Right lobe of liver (tissue), 6 donors: Measurements from ENCODE around the gene ARID4B. TPM values are rescaled to one million over a fixed set of nuclear protein-coding genes. Genes with fewer than 3 reads are reported as not detected.

ENCODE experiments used
- ATAC-seq, 4 donors: fragments of 200-7000 bp; cut with Tn5 transposase; one replicate each; pipeline ENCODE4 v1.9.1; 2020; ENCODE audit warnings: mild to moderate bottlenecking in 4 of 4, moderate library complexity in 4 of 4
- DNase-seq, 3 donors: peaks; one replicate each; pipeline ENCODE4 v3.0.0-alpha.2; 2020
- H3K27ac ChIP-seq, 3 donors: fragments of 200-600 bp; one replicate each; pipeline ENCODE4 v1.8.0; 2022
- H3K27me3 ChIP-seq, 2 donors: fragments of 200-600 bp; one replicate each; pipeline ENCODE4 v1.8.0; 2022
- H3K36me3 ChIP-seq, 4 donors: fragments of 200-600 bp; sonication (generic) in 1 of 4; one replicate each; pipeline versions ENCODE4 v1.5.1 to v1.8.0; 2017 to 2022; ENCODE audit warnings: control low read depth in 1 of 4
- H3K4me1 ChIP-seq, 4 donors: fragments of 200-600 bp; sonication (generic) in 1 of 4; one replicate each; pipeline versions ENCODE4 v1.5.1 to v1.8.0; 2017 to 2022; ENCODE audit warnings: control low read depth in 1 of 4
- H3K4me3 ChIP-seq, 3 donors: fragments of 200-600 bp; one replicate each; pipeline ENCODE4 v1.8.0; 2022
- H3K9me3 ChIP-seq, 4 donors: fragments of 200-600 bp; sonication (generic) in 1 of 4; one replicate each; pipeline versions ENCODE4 v1.5.1 to v1.8.0; 2017 to 2022; ENCODE audit warnings: control low read depth in 1 of 4
- POLR2A ChIP-seq: fragments of 450-650 bp; IDR thresholded peaks from one replicate; pipeline ENCODE4 v1.6.1; 2017; ENCODE audit warnings: antibody characterized with exemption, mild to moderate bottlenecking
- WGBS: methylation state at CpG from one replicate; pipeline ENCODE4 v1.1.6; 2018; ENCODE audit warnings: low coverage, low lambda C conversion rate; ENCODE audit not compliant: insufficient coverage; ENCODE audit errors: missing lambda C conversion rate; 5-methylcytosine and 5-hydroxymethylcytosine counted together
- intact Hi-C, 2 donors: fragments of 100-400 bp; cut with DNase I; formaldehyde crosslinking; loops; one replicate each; pipeline versions ENCODE4 v1.11.2 to v1.14.1; 2022
- total RNA-seq, 6 experiments: library from RNA; depleted of rRNA in 2 of 6; stranded (reverse); fragments of >200 nt in 2 of 6; fragmentation: NEBNext Ultra II Directional in 3 of 6; extraction: Animal tissue kit (Norgen Biotek cat#: 25700) in 3 of 6; gene quantifications; one replicate each; pipeline versions ENCODE4 v1.1.0 to v1.2.4, GENCODE V29; 2016 to 2023
- TF ChIP-seq, protein P1 (sequence below), 4 donors: fragments of 200-600 bp in 3 of 4; fragments of 450-650 bp in 1 of 4; IDR thresholded peaks; one replicate each; pipeline versions ENCODE4 v1.5.1 to v1.8.0; 2016 to 2022; ENCODE audit warnings: antibody characterized with exemption in 4 of 4, mild to moderate bottlenecking in 2 of 4
- donor health status: DM: no; HTN: yes; CAD: no.
- donor health status: DM: no; HTN: no; CAD: no.
- donor health status: DM: no; HTN: no; CAD: no.
- donor health status: DM: no; HTN: yes; CAD: no.
- donor health status: DM: no; HTN: yes; CAD: no.

ARID4B gene
- total RNA-seq, 6 experiments from 2014 or later = 8.0 to 16.2 (median 11.4) TPM

DNA sequence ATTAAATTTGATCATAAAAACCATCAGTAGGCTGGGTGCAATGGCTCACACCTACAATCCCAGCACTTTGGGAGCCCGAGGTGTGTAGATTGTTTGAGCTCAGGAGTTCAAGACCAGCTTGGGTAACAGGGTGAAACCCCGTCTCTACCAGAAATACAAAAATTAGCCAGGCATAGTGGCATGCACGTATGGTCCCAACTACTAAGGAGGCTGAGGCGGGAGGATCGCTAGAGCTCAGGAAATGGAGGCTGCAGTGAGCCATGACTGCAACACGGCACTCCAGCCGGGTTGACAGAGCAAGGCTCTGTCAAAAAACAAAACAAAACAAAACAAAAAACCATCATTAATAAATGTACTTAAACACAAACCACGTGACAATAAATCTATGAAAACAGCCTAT is 61.0 kb downstream of the ARID4B start:
- intact Hi-C loops = no loop called here
- Histone ChIP-seq H3K27me3 (no peaks in the 10 kb centered on the region), H3K9me3 (no peaks in the 10 kb centered on the region), H3K4me3 (no peak overlapping the region), H3K36me3 (no peaks in the 10 kb centered on the region), H3K4me1 (peaks cover 0 to 20% (median 0%) of the 10 kb centered on the region in 4 donors), H3K27ac (no peak overlapping the region)
- WGBS = 93% methylated on average over 8 of the region's 8 CpGs
- no peak for TF ChIP-seq POLR2A
- TF ChIP-seq, protein P1, sequence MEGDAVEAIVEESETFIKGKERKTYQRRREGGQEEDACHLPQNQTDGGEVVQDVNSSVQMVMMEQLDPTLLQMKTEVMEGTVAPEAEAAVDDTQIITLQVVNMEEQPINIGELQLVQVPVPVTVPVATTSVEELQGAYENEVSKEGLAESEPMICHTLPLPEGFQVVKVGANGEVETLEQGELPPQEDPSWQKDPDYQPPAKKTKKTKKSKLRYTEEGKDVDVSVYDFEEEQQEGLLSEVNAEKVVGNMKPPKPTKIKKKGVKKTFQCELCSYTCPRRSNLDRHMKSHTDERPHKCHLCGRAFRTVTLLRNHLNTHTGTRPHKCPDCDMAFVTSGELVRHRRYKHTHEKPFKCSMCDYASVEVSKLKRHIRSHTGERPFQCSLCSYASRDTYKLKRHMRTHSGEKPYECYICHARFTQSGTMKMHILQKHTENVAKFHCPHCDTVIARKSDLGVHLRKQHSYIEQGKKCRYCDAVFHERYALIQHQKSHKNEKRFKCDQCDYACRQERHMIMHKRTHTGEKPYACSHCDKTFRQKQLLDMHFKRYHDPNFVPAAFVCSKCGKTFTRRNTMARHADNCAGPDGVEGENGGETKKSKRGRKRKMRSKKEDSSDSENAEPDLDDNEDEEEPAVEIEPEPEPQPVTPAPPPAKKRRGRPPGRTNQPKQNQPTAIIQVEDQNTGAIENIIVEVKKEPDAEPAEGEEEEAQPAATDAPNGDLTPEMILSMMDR (IDR thresholded peaks at IDR 0.05) = no peak
- DNase-seq = no peak
- ATAC-seq = no peak

DNA sequence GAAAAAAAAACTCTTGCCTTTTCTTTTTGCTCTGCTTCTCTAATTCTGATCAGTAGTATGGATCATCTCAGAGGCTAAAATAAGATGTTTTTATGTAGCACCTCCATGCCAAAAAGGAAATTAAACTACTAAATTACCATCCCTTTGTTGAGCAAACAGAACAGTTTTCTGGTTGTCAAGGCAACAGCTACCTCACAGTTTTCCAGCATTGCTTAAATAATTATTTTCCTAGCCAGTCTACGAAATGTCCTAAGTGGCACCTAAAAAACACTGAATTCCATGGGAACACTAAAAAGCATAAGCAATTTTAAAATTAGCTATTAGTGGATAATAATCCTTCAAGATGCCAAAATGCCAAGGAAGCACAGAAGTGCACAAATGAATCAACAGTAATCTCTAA is 61.7 kb downstream of the ARID4B start:
- no peaks in the 10 kb centered on the region for H3K9me3 ChIP-seq
- H3K27ac ChIP-seq = no peak overlapping the region
- no peak overlapping the region for H3K4me3 ChIP-seq
- no peaks in the 10 kb centered on the region for H3K36me3 ChIP-seq
- DNase-seq (no peak), ATAC-seq (peak in 2 of 4 donors; percentile 30 to 39)
- no peak for TF ChIP-seq POLR2A
- TF ChIP-seq, protein P1 (IDR thresholded peaks at IDR 0.05) = no peak
- intact Hi-C loops = no loop called here
- peaks cover 0 to 23% (median 0%) of the 10 kb centered on the region in 4 donors for H3K4me1 ChIP-seq
- WGBS = 32% methylated on average over 1 of the region's 1 CpG
- no peaks in the 10 kb centered on the region for H3K27me3 ChIP-seq

DNA sequence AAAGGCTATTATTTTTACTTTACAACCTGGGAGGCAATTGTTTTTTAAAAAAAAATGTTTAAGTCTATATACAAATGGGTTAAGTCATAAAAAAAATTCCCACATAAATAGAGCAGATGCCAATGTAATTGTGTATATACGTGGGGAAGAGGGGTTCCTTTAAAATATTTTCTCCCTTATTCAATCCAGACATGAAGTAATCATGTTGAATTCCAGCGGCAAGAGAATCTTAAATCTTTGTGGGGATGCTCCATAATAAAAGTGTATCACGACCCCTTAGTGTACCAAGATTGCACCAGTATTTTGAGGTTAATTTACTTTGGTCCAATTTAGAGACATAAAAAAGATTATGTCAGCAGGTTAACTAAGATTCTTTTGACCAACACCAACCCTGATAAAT is 62.1 kb downstream of the ARID4B start:
- 56% methylated on average over 3 of the region's 3 CpGs for WGBS
- intact Hi-C loops = no loop called here

DNA sequence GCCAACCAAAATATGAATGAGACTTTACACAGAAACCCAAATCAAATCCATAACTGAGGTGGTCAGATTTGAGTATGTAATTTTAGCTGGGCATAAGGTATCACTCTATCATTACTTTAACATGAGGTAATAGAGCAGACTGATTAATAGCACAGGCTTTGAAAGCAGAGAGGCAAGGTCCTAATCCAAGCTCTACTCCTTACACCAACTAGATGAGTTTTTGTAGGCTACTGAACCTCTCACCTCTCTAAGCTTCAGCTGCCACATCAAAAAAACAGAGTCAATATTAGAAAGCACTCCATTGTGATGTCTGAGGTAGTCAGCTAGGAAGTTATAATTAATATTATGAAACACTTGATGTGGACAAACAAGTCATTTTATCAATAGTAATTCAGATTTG is 63.7 kb downstream of the ARID4B start:
- Histone ChIP-seq H3K27me3 (no peaks in the 10 kb centered on the region), H3K4me3 (no peak overlapping the region), H3K36me3 (no peaks in the 10 kb centered on the region), H3K27ac (no peak overlapping the region), H3K4me1 (peaks cover 0 to 14% (median 0%) of the 10 kb centered on the region in 4 donors), H3K9me3 (no peaks in the 10 kb centered on the region)
- ATAC-seq = no peak
- TF ChIP-seq, protein P1 (IDR thresholded peaks at IDR 0.05) = no peak
- no peak for TF ChIP-seq POLR2A
- DNase-seq = no peak
- intact Hi-C loops = no loop called here

More for the DNA sequence above, 62.1 kb downstream of the ARID4B start:
- no peak for ATAC-seq
- Histone ChIP-seq H3K27me3 (no peaks in the 10 kb centered on the region), H3K27ac (no peak overlapping the region), H3K4me3 (no peak overlapping the region), H3K9me3 (no peaks in the 10 kb centered on the region), H3K4me1 (peaks cover 0 to 22% (median 0%) of the 10 kb centered on the region in 4 donors), H3K36me3 (no peaks in the 10 kb centered on the region)
- DNase-seq = no peak
- TF ChIP-seq, protein P1 (IDR thresholded peaks at IDR 0.05) = no peak
- TF ChIP-seq POLR2A = no peak

DNA sequence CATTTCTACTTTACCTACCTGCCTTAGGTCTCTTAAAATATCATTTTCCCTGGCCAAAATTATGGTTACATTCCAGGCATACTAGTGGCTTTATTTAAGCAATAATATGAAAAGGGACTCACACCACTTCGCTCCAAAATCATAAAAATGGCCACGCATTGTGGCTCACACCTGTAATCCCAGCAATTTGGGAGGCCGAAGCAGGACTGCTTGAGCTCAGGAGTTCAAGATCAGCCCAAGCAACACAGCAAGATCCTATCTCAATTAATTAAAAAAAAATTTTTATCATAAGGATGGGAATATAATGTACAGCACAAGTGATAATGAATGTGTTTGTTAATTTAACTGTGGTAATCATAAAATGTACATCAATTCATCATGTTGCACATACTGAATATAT is 65.4 kb downstream of the ARID4B start:
- intact Hi-C loops = no loop called here
- no peak overlapping the region for H3K27ac ChIP-seq
- ATAC-seq (no peak), DNase-seq (no peak)
- no peaks in the 10 kb centered on the region for H3K9me3 ChIP-seq
- TF ChIP-seq, protein P1 (IDR thresholded peaks at IDR 0.05) = no peak
- TF ChIP-seq POLR2A = no peak
- H3K36me3 ChIP-seq = no peaks in the 10 kb centered on the region
- WGBS = 98% methylated on average over 3 of the region's 3 CpGs
- peaks cover 0 to 14% (median 0%) of the 10 kb centered on the region in 4 donors for H3K4me1 ChIP-seq
- no peaks in the 10 kb centered on the region for H3K27me3 ChIP-seq
- no peak overlapping the region for H3K4me3 ChIP-seq
